HepG2 (cell line): ENCODE measurements around the gene CCM2.

Experiments
- EZH2 ChIP-seq: conservative IDR thresholded peaks from 2 replicates; pipeline ENCODE4 v1.6.1; 2012; ENCODE audit warnings: mild to moderate bottlenecking, low read depth, low read length, moderate library complexity
- JUNB ChIP-seq: sonication (generic); formaldehyde crosslinking; IDR thresholded peaks from 2 replicates; pipeline ENCODE4 v1.8.0; 2022; ENCODE audit warnings: missing genetic modification reagents, mild to moderate bottlenecking, borderline replicate concordance
- MAFK ChIP-seq, 2 experiments: IDR thresholded peaks in 1 of 2; conservative IDR thresholded peaks in 1 of 2; 2 replicates each; pipeline ENCODE4 v1.6.1; 2011; ENCODE audit warnings: improper control_type of control experiment in 2 of 2, low read length in 2 of 2
- POLR2A ChIP-seq, 2 experiments: IDR thresholded peaks; 2 replicates each; pipeline ENCODE4 v1.6.1; 2011; ENCODE audit warnings: low read depth in 2 of 2, low read length in 2 of 2, mild to moderate bottlenecking in 1 of 2, moderate library complexity in 1 of 2; ENCODE audit not compliant: insufficient read depth in 1 of 2
- RAD21 ChIP-seq: fragments of 450-650 bp; formaldehyde crosslinking; IDR thresholded peaks from 2 replicates; pipeline ENCODE4 v1.5.0; 2020; ENCODE audit warnings: mild to moderate bottlenecking
- REPIN1 ChIP-seq: sonication (generic); formaldehyde crosslinking; IDR thresholded peaks from 2 replicates; pipeline ENCODE4 v1.8.0; 2022; ENCODE audit warnings: missing genetic modification reagents, low read depth, mild to moderate bottlenecking, borderline replicate concordance
- SMC3 ChIP-seq: IDR thresholded peaks from 2 replicates; pipeline ENCODE4 v1.6.1; 2011; ENCODE audit warnings: low read length, improper control_type of control experiment
- ZNF260 ChIP-seq: sonication (generic); formaldehyde crosslinking; IDR thresholded peaks from 2 replicates; pipeline ENCODE4 v1.4.0; 2020; ENCODE audit warnings: missing genetic modification reagents, low read depth, mild to moderate bottlenecking, borderline replicate concordance
- TF ChIP-seq, protein P1 (sequence below): sonication (generic); formaldehyde crosslinking; IDR thresholded peaks from 2 replicates; pipeline ENCODE4 v1.4.0; 2020; ENCODE audit warnings: missing genetic modification reagents, borderline replicate concordance
- TF ChIP-seq, protein P2 (sequence below): sonication (generic); formaldehyde crosslinking; IDR thresholded peaks from 2 replicates; pipeline ENCODE4 v1.5.0; 2020; ENCODE audit warnings: missing genetic modification reagents
- TF ChIP-seq, protein P3 (sequence below): sonication (generic); formaldehyde crosslinking; IDR thresholded peaks from 2 replicates; pipeline ENCODE4 v1.4.0; 2020; ENCODE audit warnings: missing genetic modification reagents, borderline replicate concordance
- TF ChIP-seq, protein P4 (sequence below): sonication (generic); formaldehyde crosslinking; IDR thresholded peaks from 2 replicates; pipeline ENCODE4 v1.5.0; 2020; ENCODE audit warnings: mild to moderate bottlenecking, missing genetic modification reagents, moderate library complexity

DNA sequence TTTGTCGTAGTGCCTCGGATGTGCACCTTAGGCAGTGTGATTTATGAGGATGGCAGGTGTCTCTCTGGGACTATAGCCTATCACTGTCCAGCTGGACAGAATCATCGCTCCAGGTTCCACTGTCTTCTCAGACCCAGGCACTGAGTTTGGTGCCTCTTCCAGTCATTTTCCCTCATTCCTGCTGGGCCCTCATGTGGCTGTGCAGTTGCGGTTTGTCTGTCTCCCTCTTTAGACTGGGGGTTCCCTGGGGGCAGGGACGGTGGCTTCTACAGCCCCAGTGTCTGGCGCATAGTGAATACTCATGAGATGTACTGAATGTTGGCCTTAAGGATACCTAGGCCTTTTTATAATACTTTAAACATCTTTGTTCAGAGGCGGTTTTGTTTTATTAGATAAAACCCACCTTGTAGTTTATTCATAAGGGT is 28.9 kb downstream of the CCM2 start:
- TF ChIP-seq, protein P1, sequence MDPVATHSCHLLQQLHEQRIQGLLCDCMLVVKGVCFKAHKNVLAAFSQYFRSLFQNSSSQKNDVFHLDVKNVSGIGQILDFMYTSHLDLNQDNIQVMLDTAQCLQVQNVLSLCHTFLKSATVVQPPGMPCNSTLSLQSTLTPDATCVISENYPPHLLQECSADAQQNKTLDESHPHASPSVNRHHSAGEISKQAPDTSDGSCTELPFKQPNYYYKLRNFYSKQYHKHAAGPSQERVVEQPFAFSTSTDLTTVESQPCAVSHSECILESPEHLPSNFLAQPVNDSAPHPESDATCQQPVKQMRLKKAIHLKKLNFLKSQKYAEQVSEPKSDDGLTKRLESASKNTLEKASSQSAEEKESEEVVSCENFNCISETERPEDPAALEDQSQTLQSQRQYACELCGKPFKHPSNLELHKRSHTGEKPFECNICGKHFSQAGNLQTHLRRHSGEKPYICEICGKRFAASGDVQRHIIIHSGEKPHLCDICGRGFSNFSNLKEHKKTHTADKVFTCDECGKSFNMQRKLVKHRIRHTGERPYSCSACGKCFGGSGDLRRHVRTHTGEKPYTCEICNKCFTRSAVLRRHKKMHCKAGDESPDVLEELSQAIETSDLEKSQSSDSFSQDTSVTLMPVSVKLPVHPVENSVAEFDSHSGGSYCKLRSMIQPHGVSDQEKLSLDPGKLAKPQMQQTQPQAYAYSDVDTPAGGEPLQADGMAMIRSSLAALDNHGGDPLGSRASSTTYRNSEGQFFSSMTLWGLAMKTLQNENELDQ (CRISPR knock-in tag), result no peak
- TF ChIP-seq SMC3 (no peak), REPIN1 (CRISPR knock-in tag) (no peak), MAFK (conservative IDR thresholded peaks at IDR 0.05 in 1 of 2, IDR thresholded peaks at IDR 0.05 in 1 of 2; ENCODE audit: low read length in 2 of 2) (no peak), RAD21 (CRISPR knock-in tag) (no peak), ZNF260 (CRISPR knock-in tag) (no peak), POLR2A (IDR thresholded peaks at IDR 0.05; ENCODE audit: insufficient read depth in 1 of 2, low read depth in 2 of 2, low read length in 2 of 2) (no peak), JUNB (CRISPR knock-in tag) (no peak), EZH2 (no peak)
- TF ChIP-seq, protein P2, sequence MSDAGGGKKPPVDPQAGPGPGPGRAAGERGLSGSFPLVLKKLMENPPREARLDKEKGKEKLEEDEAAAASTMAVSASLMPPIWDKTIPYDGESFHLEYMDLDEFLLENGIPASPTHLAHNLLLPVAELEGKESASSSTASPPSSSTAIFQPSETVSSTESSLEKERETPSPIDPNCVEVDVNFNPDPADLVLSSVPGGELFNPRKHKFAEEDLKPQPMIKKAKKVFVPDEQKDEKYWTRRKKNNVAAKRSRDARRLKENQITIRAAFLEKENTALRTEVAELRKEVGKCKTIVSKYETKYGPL (CRISPR knock-in tag), result no peak
- TF ChIP-seq, protein P3, sequence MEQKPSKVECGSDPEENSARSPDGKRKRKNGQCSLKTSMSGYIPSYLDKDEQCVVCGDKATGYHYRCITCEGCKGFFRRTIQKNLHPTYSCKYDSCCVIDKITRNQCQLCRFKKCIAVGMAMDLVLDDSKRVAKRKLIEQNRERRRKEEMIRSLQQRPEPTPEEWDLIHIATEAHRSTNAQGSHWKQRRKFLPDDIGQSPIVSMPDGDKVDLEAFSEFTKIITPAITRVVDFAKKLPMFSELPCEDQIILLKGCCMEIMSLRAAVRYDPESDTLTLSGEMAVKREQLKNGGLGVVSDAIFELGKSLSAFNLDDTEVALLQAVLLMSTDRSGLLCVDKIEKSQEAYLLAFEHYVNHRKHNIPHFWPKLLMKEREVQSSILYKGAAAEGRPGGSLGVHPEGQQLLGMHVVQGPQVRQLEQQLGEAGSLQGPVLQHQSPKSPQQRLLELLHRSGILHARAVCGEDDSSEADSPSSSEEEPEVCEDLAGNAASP (CRISPR knock-in tag), result no peak
- TF ChIP-seq, protein P4, sequence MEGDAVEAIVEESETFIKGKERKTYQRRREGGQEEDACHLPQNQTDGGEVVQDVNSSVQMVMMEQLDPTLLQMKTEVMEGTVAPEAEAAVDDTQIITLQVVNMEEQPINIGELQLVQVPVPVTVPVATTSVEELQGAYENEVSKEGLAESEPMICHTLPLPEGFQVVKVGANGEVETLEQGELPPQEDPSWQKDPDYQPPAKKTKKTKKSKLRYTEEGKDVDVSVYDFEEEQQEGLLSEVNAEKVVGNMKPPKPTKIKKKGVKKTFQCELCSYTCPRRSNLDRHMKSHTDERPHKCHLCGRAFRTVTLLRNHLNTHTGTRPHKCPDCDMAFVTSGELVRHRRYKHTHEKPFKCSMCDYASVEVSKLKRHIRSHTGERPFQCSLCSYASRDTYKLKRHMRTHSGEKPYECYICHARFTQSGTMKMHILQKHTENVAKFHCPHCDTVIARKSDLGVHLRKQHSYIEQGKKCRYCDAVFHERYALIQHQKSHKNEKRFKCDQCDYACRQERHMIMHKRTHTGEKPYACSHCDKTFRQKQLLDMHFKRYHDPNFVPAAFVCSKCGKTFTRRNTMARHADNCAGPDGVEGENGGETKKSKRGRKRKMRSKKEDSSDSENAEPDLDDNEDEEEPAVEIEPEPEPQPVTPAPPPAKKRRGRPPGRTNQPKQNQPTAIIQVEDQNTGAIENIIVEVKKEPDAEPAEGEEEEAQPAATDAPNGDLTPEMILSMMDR (CRISPR knock-in tag), result no peak
